GM19351 (cell line): ENCODE results near the gene HBD.
A peak's percentile ranks its signal among the peaks of the same experiment; 100 is the strongest.
"Not testable (repeated sequence)": the region's sequence is repeated elsewhere in the genome, so short reads cannot be mapped to it uniquely, and the experiment has no call there.

Experiments
- ATAC-seq: cut with Tn5 transposase; IDR thresholded peaks from one replicate; pipeline ENCODE4 v1.9.1; 2021; ENCODE audit warnings: mild to moderate bottlenecking, moderate library complexity; ENCODE audit not compliant: unreplicated experiment

Gene HBD

GRCh38 chr11:5254023-5254422 lies 19.7 kb upstream of the HBD start:
- not testable (repeated sequence) for ATAC-seq

GRCh38 chr11:5253440-5253839 lies 19.2 kb upstream of the HBD start:
- ATAC-seq: not testable (repeated sequence)

GRCh38 chr11:5252919-5253265 lies 18.6 kb upstream of the HBD start:
- no peak for ATAC-seq

- ATAC-seq: no peak
Observed at GRCh38 chr11:5252192-5252918, 18.1 kb upstream of the HBD start.

- ATAC-seq: no peak
Observed at GRCh38 chr11:5251746-5252145, 17.5 kb upstream of the HBD start.

GRCh38 chr11:5250543-5251204 lies 16.4 kb upstream of the HBD start:
- no peak for ATAC-seq

GRCh38 chr11:5249807-5250396 lies 15.6 kb upstream of the HBD start, which contains the start of gene HBG1:
Gene HBG1 (minus strand): TSS chr11:5249857. CDS start chr11:5249804, 53 bp downstream.
- ATAC-seq: not testable (repeated sequence)

GRCh38 chr11:5248498-5248897 lies 14.2 kb upstream of the HBD start:
- not testable (repeated sequence) for ATAC-seq

- ATAC-seq: no peak
Observed at GRCh38 chr11:5247472-5248192, 13.3 kb upstream of the HBD start.

GRCh38 chr11:5246772-5247471 lies 12.6 kb upstream of the HBD start:
- no peak for ATAC-seq

- no peak for ATAC-seq
Observed at GRCh38 chr11:5245155-5245554, 10.9 kb upstream of the HBD start.

- ATAC-seq: no peak
Observed at GRCh38 chr11:5243816-5244180, 9.5 kb upstream of the HBD start.

GRCh38 chr11:5242933-5243815 lies 8.9 kb upstream of the HBD start:
- ATAC-seq: peak; percentile 91

- ATAC-seq: no peak
Observed at GRCh38 chr11:5242208-5242607, 7.9 kb upstream of the HBD start.

GRCh38 chr11:5241458-5241857 lies 7.2 kb upstream of the HBD start:
- no peak for ATAC-seq

- ATAC-seq: no peak
Observed at GRCh38 chr11:5240458-5240857, 6.2 kb upstream of the HBD start.

- no peak for ATAC-seq
Observed at GRCh38 chr11:5240056-5240455, 5.8 kb upstream of the HBD start.

- no peak for ATAC-seq
Observed at GRCh38 chr11:5239046-5239445, 4.8 kb upstream of the HBD start.

GRCh38 chr11:5238486-5238885 lies 4.2 kb upstream of the HBD start:
- no peak for ATAC-seq

- ATAC-seq: no peak
Observed at GRCh38 chr11:5237420-5237819, 3.1 kb upstream of the HBD start.
